ENCODE results near the gene EPO.

- TF ChIP-seq TAF1 (IDR thresholded peaks at IDR 0.05; ENCODE audit: borderline replicate concordance, low read depth, low read length) = no peak
- no peak for TF ChIP-seq POLR2A (IDR thresholded peaks at IDR 0.05; ENCODE audit: low read depth, low read length)
- TF ChIP-seq POLR2AphosphoS5 (IDR thresholded peaks at IDR 0.05; ENCODE audit: low read depth, low read length) = no peak
Measured at GRCh38 chr7:100683659-100684533, 36.4 kb upstream of the EPO start.

Data from GM12892 (cell line).